ENCODE data around the gene B9D2. TPM values are rescaled to one million over a fixed set of nuclear protein-coding genes. Genes with fewer than 3 reads are reported as not detected.

The B9D2 gene
- total RNA-seq, 1 experiment from 2014 or later, result 7.3 TPM

- DNase-seq (ENCODE audit: low read depth, low spot score) (no peak), ATAC-seq (no peak)
- Histone ChIP-seq H3K9ac (ENCODE audit: low read length) (no peak overlapping the region), H3K9me3 (ENCODE audit: control insufficient read depth in 1 of 2, insufficient read depth in 1 of 2, low read depth in 1 of 2, low read length in 2 of 2) (no peaks in the 10 kb centered on the region), H2AFZ (ENCODE audit: low read depth, low read length, poor library complexity, severe bottlenecking) (no peak overlapping the region), H3K4me2 (ENCODE audit: low read length) (no peak overlapping the region), H3K4me1 (ENCODE audit: control insufficient read depth in 1 of 2, insufficient read depth in 2 of 2, low read length in 2 of 2) (peaks cover 0 to 15% of the 10 kb centered on the region in 2 experiments; a peak in 2 of 4 replicates), H4K20me1 (ENCODE audit: insufficient read depth) (no peaks in the 10 kb centered on the region), H3K79me2 (ENCODE audit: insufficient read depth, low read length) (no peaks in the 10 kb centered on the region), H3K36me3 (ENCODE audit: control insufficient read depth in 1 of 2, insufficient read depth in 2 of 2, low read length in 2 of 2) (peaks cover 5 to 25% of the 10 kb centered on the region in 2 experiments; a peak in 3 of 4 replicates), H3K27ac (ENCODE audit: low read depth, low read length) (no peak overlapping the region), H3K27me3 (ENCODE audit: insufficient read depth, low read length) (no peaks in the 10 kb centered on the region), H3K9me2 (ENCODE audit: insufficient read depth) (no peaks in the 10 kb centered on the region), H3K4me3 (replicated peaks in 1 of 2; ENCODE audit: low read depth in 1 of 2, low read length in 2 of 2) (no peak overlapping the region)
- ChIA-PET RAD21 (ENCODE audit: low non-redundant PET in 1 of 2, low total read pairs in 2 of 2, uncharacterized antibody in 2 of 2, unreplicated experiment in 2 of 2) (no interaction called here), POLR2A (no interaction called here), CTCF (no interaction called here)
- intact Hi-C loops (cut with micrococcal nuclease), result loop anchor here (5.0 kb wide), 1 partner anchor 252 kb away; no protein-coding TSS in a partner anchor
- no TSS peak for BruUV-seq (replicated peaks)
- TF ChIP-seq FOSL1 (IDR thresholded peaks at IDR 0.05; ENCODE audit: low read depth) (no peak), CBX3 (IDR thresholded peaks at IDR 0.05; ENCODE audit: low read depth) (no peak), JUND (IDR thresholded peaks at IDR 0.05) (no peak), ELF1 (IDR thresholded peaks at IDR 0.05; ENCODE audit: borderline replicate concordance, low read depth) (no peak), EGR1 (IDR thresholded peaks at IDR 0.05; ENCODE audit: low read depth) (no peak), ZNF274 (IDR thresholded peaks at IDR 0.05; ENCODE audit: low read depth, low read length) (no peak), ATF3 (IDR thresholded peaks at IDR 0.05) (no peak)
Observed at GRCh38 chr19:41320185-41320518, 43.8 kb downstream of the B9D2 start.

GRCh38 chr19:41319500-41320184 lies 44.3 kb downstream of the B9D2 start:
- Histone ChIP-seq H2AFZ (ENCODE audit: low read depth, low read length, poor library complexity, severe bottlenecking) (no peak overlapping the region), H3K27me3 (ENCODE audit: insufficient read depth, low read length) (no peaks in the 10 kb centered on the region), H3K4me1 (ENCODE audit: control insufficient read depth in 1 of 2, insufficient read depth in 2 of 2, low read length in 2 of 2) (peaks cover 0 to 15% of the 10 kb centered on the region in 2 experiments; a peak in 2 of 4 replicates), H3K4me2 (ENCODE audit: low read length) (no peak overlapping the region), H4K20me1 (ENCODE audit: insufficient read depth) (no peaks in the 10 kb centered on the region), H3K36me3 (ENCODE audit: control insufficient read depth in 1 of 2, insufficient read depth in 2 of 2, low read length in 2 of 2) (peaks cover 5 to 25% of the 10 kb centered on the region in 2 experiments; a peak in 3 of 4 replicates), H3K79me2 (ENCODE audit: insufficient read depth, low read length) (no peaks in the 10 kb centered on the region), H3K9me3 (ENCODE audit: control insufficient read depth in 1 of 2, insufficient read depth in 1 of 2, low read depth in 1 of 2, low read length in 2 of 2) (no peaks in the 10 kb centered on the region), H3K9me2 (ENCODE audit: insufficient read depth) (no peaks in the 10 kb centered on the region), H3K27ac (ENCODE audit: low read depth, low read length) (no peak overlapping the region), H3K9ac (ENCODE audit: low read length) (no peak overlapping the region), H3K4me3 (replicated peaks in 1 of 2; ENCODE audit: low read depth in 1 of 2, low read length in 2 of 2) (no peak overlapping the region)
- TF ChIP-seq POLR2A (IDR thresholded peaks at IDR 0.05; ENCODE audit: borderline replicate concordance, extremely low read depth, insufficient read depth, insufficient read length), result no peak
- 0 out of 2 replicates have a peak, but pooled peaks have one; percentile 30 for TF ChIP-seq POLR2AphosphoS5 (IDR thresholded peaks at IDR 0.05; ENCODE audit: low read depth, low read length)
- POLR2A ChIA-PET, result no interaction called here
- no TSS peak for BruUV-seq (replicated peaks)
- RAD21 ChIA-PET (ENCODE audit: low non-redundant PET in 1 of 2, low total read pairs in 2 of 2, uncharacterized antibody in 2 of 2, unreplicated experiment in 2 of 2), result no interaction called here
- intact Hi-C loops (cut with micrococcal nuclease), result loop anchor here (5.0 kb wide), 1 partner anchor 253 kb away; no protein-coding TSS in a partner anchor
- ATAC-seq, result no peak
- CTCF ChIA-PET, result no interaction called here
- DNase-seq (ENCODE audit: low read depth, low spot score), result no peak
